ENCODE data around the gene SPINK2. TPM values are rescaled to one million over a fixed set of nuclear protein-coding genes. Genes with fewer than 3 reads are reported as not detected.
A peak's percentile ranks its signal among the peaks of the same experiment; 100 is the strongest.

SPINK2 gene
- total and polyA plus RNA-seq, 5 donors from 2014 or later: 2.0 to 21.2 (median 7.4) TPM

DNA sequence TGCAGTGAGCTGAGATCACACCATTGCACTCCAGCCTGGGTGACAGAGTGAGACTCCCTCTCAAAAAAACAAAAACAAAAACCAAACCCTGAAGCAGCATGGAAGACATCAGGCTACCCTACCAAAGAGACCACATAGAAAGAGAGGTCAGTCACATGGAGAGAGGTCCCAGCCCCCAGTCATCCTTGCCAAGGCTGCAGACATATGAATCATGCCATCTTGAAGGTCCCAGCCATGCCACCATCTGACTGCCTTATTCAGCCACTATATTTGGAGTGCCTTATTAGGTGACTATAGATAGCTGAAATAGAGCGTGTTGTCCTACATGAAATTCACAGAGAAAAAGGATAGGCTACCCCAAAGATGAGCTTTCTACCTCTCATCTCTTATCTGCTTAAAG, 48.2 kb downstream of the SPINK2 start:
- Histone ChIP-seq H3K4me3 (ENCODE audit: low read depth, low read length) (no peak overlapping the region), H3K4me1 (ENCODE audit: control insufficient read depth, insufficient read depth, low read length, poor library complexity, severe bottlenecking) (no peaks in the 10 kb centered on the region), H3K27me3 (ENCODE audit: control insufficient read depth, insufficient read depth, low read length) (no peaks in the 10 kb centered on the region), H3K36me3 (ENCODE audit: control insufficient read depth, insufficient read depth, low read length) (no peaks in the 10 kb centered on the region), H3K27ac (ENCODE audit: insufficient read depth, low read length, poor library complexity, severe bottlenecking) (no peak overlapping the region), H3K9me3 (ENCODE audit: control insufficient read depth in 2 of 2, low read length in 2 of 2) (no peaks in the 10 kb centered on the region)
- Mint-ChIP-seq H3K4me1 (no peaks in the 10 kb centered on the region), H3K4me3 (peak overlapping the region in 1 of 4 donors; percentile 90), H3K36me3 (no peaks in the 10 kb centered on the region), H3K27me3 (no peaks in the 10 kb centered on the region), H3K9me3 (peaks cover 0 to 1% (median 0%) of the 10 kb centered on the region in 7 donors), H3K27ac (no peak overlapping the region)
- no peak for DNase-seq
- no peak for ATAC-seq (ENCODE audit: low read depth in 2 of 2)

DNA sequence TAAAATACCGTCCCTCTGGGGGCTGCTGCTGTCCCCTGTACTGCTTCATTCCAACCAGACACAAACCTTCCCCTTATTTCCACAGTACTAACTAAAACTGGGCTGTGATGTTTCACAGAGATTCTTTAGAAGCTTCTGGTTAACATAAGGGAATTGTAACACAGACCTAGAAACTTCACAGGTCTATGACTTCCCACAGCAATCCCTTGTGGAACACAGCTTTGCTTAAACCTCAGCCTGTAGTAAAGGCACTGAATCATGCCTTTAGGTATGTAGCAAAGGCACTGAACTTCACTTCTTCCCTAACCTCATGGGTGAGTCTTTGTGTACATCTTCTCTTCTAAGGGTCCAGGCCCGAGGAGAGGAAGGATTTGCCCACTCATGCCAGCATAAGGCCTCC, 49.4 kb downstream of the SPINK2 start:
- no peak overlapping the region for H3K27ac ChIP-seq (ENCODE audit: insufficient read depth, low read length, poor library complexity, severe bottlenecking)
- H3K27ac Mint-ChIP-seq: peak overlapping the region in 1 of 3 donors; percentile 71
- no peaks in the 10 kb centered on the region for H3K9me3 ChIP-seq (ENCODE audit: control insufficient read depth in 2 of 2, low read length in 2 of 2)
- H3K4me1 Mint-ChIP-seq: no peaks in the 10 kb centered on the region
- no peaks in the 10 kb centered on the region for H3K36me3 Mint-ChIP-seq
- no peak overlapping the region for H3K4me3 ChIP-seq (ENCODE audit: low read depth, low read length)
- H3K9me3 Mint-ChIP-seq: peaks cover 0 to 1% (median 0%) of the 10 kb centered on the region in 7 donors
- no peaks in the 10 kb centered on the region for H3K4me1 ChIP-seq (ENCODE audit: control insufficient read depth, insufficient read depth, low read length, poor library complexity, severe bottlenecking)
- ATAC-seq (ENCODE audit: low read depth in 2 of 2): no peak
- no peaks in the 10 kb centered on the region for H3K36me3 ChIP-seq (ENCODE audit: control insufficient read depth, insufficient read depth, low read length)
- no peaks in the 10 kb centered on the region for H3K27me3 Mint-ChIP-seq
- no peak overlapping the region for H3K4me3 Mint-ChIP-seq
- H3K27me3 ChIP-seq (ENCODE audit: control insufficient read depth, insufficient read depth, low read length): no peaks in the 10 kb centered on the region
- no peak for DNase-seq

DNA sequence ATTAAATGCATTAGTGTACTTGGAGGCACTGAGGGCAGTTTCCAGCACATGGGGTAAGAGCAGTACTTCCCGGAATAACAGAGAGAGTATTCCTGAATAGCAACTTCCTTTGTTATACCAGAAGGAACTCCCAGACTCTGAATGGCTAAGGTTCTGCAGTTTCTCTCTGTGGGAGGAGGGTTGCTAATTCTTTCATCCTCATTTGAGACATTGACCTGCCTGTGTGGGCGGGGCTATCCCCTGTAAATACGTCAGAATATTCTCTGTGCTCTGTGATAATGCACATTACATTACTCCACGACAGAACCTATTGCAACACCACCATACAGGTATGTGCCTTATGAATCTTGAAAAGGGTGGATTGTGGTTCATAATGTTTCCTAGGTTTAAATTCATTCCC, 52.7 kb downstream of the SPINK2 start:
- H3K4me3 Mint-ChIP-seq: no peak overlapping the region
- peak overlapping the region in 1 of 3 donors; percentile 21 for H3K27ac Mint-ChIP-seq
- no peaks in the 10 kb centered on the region for H3K36me3 Mint-ChIP-seq
- Histone ChIP-seq H3K9me3 (ENCODE audit: control insufficient read depth in 2 of 2, low read length in 2 of 2) (no peaks in the 10 kb centered on the region), H3K36me3 (ENCODE audit: control insufficient read depth, insufficient read depth, low read length) (no peaks in the 10 kb centered on the region), H3K27me3 (ENCODE audit: control insufficient read depth, insufficient read depth, low read length) (no peaks in the 10 kb centered on the region), H3K4me1 (ENCODE audit: control insufficient read depth, insufficient read depth, low read length, poor library complexity, severe bottlenecking) (no peaks in the 10 kb centered on the region), H3K4me3 (ENCODE audit: low read depth, low read length) (no peak overlapping the region), H3K27ac (ENCODE audit: insufficient read depth, low read length, poor library complexity, severe bottlenecking) (no peak overlapping the region)
- H3K9me3 Mint-ChIP-seq: no peaks in the 10 kb centered on the region
- DNase-seq: no peak
- no peak for ATAC-seq (ENCODE audit: low read depth in 2 of 2)
- peaks cover 9% of the 10 kb centered on the region for H3K27me3 Mint-ChIP-seq
- peaks cover 0 to 6% (median 2%) of the 10 kb centered on the region in 4 donors for H3K4me1 Mint-ChIP-seq

DNA sequence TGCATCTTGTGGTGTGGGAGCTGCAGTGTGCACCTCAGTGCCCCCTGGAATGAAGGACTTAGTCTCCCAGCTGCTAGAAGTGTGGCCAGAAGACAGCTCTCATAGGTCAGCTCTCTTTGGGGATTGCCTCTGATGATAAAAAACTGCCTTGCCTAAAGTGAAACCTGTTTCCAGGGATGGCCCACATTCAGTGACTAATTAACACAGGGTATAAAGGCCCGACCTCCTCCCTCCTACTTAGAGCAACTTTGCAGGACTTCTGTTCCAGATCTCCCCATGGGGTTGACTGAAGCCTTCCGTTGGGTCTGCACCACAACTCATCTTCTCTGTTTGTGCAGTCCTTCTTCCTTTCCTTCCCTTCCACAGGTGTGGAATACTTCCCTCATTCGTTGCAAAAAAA, 53.2 kb downstream of the SPINK2 start:
- Histone ChIP-seq H3K4me1 (ENCODE audit: control insufficient read depth, insufficient read depth, low read length, poor library complexity, severe bottlenecking) (no peaks in the 10 kb centered on the region), H3K27ac (ENCODE audit: insufficient read depth, low read length, poor library complexity, severe bottlenecking) (no peak overlapping the region), H3K9me3 (ENCODE audit: control insufficient read depth in 2 of 2, low read length in 2 of 2) (no peaks in the 10 kb centered on the region), H3K4me3 (ENCODE audit: low read depth, low read length) (no peak overlapping the region), H3K27me3 (ENCODE audit: control insufficient read depth, insufficient read depth, low read length) (no peaks in the 10 kb centered on the region), H3K36me3 (ENCODE audit: control insufficient read depth, insufficient read depth, low read length) (no peaks in the 10 kb centered on the region)
- peak overlapping the region in 2 of 3 donors; percentile 21 to 45 for H3K27ac Mint-ChIP-seq
- H3K9me3 Mint-ChIP-seq: no peaks in the 10 kb centered on the region
- no peak overlapping the region for H3K4me3 Mint-ChIP-seq
- H3K27me3 Mint-ChIP-seq: peaks cover 9% of the 10 kb centered on the region
- DNase-seq (no peak), ATAC-seq (ENCODE audit: low read depth in 2 of 2) (no peak)
- H3K36me3 Mint-ChIP-seq: no peaks in the 10 kb centered on the region
- peaks cover 0 to 6% (median 3%) of the 10 kb centered on the region in 4 donors for H3K4me1 Mint-ChIP-seq

DNA sequence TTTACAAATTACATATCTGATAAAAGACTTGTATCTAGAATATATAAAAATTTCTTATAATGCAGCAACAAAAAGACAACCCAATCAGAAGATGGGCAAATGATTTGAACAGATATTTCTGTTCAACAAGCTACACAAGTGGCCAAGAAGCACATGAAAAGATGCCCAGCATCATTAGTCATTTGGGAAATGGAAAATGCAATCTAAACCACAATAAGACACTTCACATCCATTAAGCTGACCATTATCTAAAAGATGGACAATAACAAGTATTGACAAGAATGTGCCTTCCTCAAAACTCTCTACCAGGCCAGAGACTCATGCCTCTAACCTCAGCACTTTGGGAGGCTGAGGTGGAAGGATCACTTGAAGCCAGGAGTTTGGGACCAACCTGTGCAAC, 53.9 kb downstream of the SPINK2 start:
- Histone ChIP-seq H3K27me3 (ENCODE audit: control insufficient read depth, insufficient read depth, low read length) (no peaks in the 10 kb centered on the region), H3K4me1 (ENCODE audit: control insufficient read depth, insufficient read depth, low read length, poor library complexity, severe bottlenecking) (peaks cover 7% of the 10 kb centered on the region), H3K36me3 (ENCODE audit: control insufficient read depth, insufficient read depth, low read length) (no peaks in the 10 kb centered on the region), H3K9me3 (ENCODE audit: control insufficient read depth in 2 of 2, low read length in 2 of 2) (no peaks in the 10 kb centered on the region), H3K27ac (ENCODE audit: insufficient read depth, low read length, poor library complexity, severe bottlenecking) (no peak overlapping the region), H3K4me3 (ENCODE audit: low read depth, low read length) (no peak overlapping the region)
- Mint-ChIP-seq H3K4me3 (no peak overlapping the region), H3K9me3 (no peaks in the 10 kb centered on the region), H3K36me3 (no peaks in the 10 kb centered on the region), H3K27me3 (peaks cover 9% of the 10 kb centered on the region), H3K27ac (peak overlapping the region in 1 of 3 donors; percentile 21), H3K4me1 (peaks cover under 1 to 14% (median 9%) of the 10 kb centered on the region in 4 donors)
- DNase-seq (no peak), ATAC-seq (ENCODE audit: low read depth in 2 of 2) (no peak)

DNA sequence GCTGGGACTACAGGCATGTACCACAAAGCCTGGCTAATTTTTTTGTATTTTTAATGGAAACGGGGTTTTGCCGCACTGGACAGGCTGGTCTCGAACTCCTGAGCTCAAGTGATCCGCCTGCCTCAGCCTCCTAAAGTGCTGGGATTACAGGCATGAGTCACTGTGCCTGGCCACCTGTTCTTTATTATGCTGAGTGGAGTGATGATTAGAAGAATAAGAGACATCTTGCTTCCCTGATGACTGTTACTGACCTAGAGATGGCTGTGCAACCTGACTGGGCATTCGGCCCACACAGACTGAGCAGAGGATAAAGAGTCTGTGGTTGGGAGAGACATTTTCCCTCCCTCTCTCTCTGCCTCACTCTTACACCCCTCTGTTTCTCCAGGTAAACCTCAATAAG, 56.7 kb downstream of the SPINK2 start:
- peaks cover 9% of the 10 kb centered on the region for H3K27me3 Mint-ChIP-seq
- Histone ChIP-seq H3K9me3 (ENCODE audit: control insufficient read depth in 2 of 2, low read length in 2 of 2) (no peaks in the 10 kb centered on the region), H3K4me1 (ENCODE audit: control insufficient read depth, insufficient read depth, low read length, poor library complexity, severe bottlenecking) (peaks cover 9% of the 10 kb centered on the region), H3K4me3 (ENCODE audit: low read depth, low read length) (no peak overlapping the region), H3K27me3 (ENCODE audit: control insufficient read depth, insufficient read depth, low read length) (no peaks in the 10 kb centered on the region), H3K36me3 (ENCODE audit: control insufficient read depth, insufficient read depth, low read length) (no peaks in the 10 kb centered on the region), H3K27ac (ENCODE audit: insufficient read depth, low read length, poor library complexity, severe bottlenecking) (no peak overlapping the region)
- peaks cover 4 to 26% (median 12%) of the 10 kb centered on the region in 4 donors for H3K4me1 Mint-ChIP-seq
- DNase-seq (no peak), ATAC-seq (ENCODE audit: low read depth in 2 of 2) (no peak)
- H3K36me3 Mint-ChIP-seq: no peaks in the 10 kb centered on the region
- H3K9me3 Mint-ChIP-seq: no peaks in the 10 kb centered on the region
- no peak overlapping the region for H3K4me3 Mint-ChIP-seq
- peak overlapping the region in 1 of 3 donors; percentile 64 for H3K27ac Mint-ChIP-seq

DNA sequence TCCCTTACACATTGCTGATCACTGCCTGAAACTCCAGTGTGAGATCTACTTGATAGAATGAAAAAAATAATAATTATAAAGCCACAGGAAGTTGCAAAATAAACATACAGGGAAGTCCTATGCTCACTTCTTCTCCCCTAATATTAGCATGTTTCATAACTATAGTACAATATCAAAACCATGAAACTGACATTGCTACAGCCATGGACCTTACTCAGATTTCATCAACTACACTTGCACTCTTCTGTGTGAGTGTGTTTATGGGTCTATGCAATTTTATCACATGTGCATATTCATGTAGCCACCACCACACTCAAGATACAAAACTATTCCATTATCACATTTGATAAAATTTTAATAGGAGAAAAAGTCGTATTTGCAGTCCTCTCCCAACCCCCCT, 57.3 kb downstream of the SPINK2 start:
- DNase-seq: no peak
- no peak overlapping the region for H3K4me3 Mint-ChIP-seq
- Histone ChIP-seq H3K27ac (ENCODE audit: insufficient read depth, low read length, poor library complexity, severe bottlenecking) (no peak overlapping the region), H3K4me3 (ENCODE audit: low read depth, low read length) (no peak overlapping the region), H3K9me3 (ENCODE audit: control insufficient read depth in 2 of 2, low read length in 2 of 2) (no peaks in the 10 kb centered on the region), H3K36me3 (ENCODE audit: control insufficient read depth, insufficient read depth, low read length) (no peaks in the 10 kb centered on the region), H3K4me1 (ENCODE audit: control insufficient read depth, insufficient read depth, low read length, poor library complexity, severe bottlenecking) (peaks cover 9% of the 10 kb centered on the region), H3K27me3 (ENCODE audit: control insufficient read depth, insufficient read depth, low read length) (no peaks in the 10 kb centered on the region)
- H3K27me3 Mint-ChIP-seq: peaks cover 9% of the 10 kb centered on the region
- ATAC-seq (ENCODE audit: low read depth in 2 of 2): no peak
- peak overlapping the region in 2 of 3 donors; percentile 64 to 74 for H3K27ac Mint-ChIP-seq
- H3K9me3 Mint-ChIP-seq: no peaks in the 10 kb centered on the region
- peaks cover 7 to 30% (median 12%) of the 10 kb centered on the region in 4 donors for H3K4me1 Mint-ChIP-seq
- no peaks in the 10 kb centered on the region for H3K36me3 Mint-ChIP-seq

DNA sequence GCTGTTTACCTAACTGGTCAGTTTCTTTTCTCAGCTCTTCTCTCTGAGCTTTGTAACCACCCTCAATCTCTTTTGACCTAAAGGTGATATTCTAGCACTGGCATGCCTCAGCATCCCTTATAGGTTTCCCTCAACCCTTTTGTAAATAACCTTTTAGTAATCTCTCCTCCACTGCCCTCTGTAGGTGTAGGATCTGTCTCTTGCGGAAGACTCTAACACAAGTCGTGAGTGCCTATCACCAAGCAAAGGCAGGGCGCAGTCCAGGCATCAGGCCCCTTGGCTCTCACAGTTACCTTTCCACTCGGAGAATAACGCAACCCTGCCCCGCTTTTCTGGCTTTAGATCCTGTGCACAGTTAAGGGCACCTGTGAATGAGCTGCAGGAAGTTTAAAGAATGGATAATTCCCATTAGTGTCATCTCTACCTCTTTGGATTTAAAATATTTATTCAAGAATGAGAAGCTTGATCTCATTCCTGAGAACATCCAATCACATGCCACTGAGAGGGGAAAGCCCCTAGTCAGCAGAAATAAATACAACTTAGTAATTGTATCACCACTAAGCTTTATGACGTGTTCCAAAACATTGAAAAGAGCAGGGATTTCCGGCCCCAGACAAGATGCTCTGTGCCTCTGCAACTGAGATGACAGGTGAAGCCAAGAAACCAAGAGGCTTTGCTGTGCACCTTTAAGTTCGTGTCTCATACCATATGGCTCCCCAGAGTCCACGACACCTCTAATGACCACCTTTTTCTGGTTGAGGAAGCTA, 58.8 kb downstream of the SPINK2 start:
- H3K4me1 Mint-ChIP-seq: peaks cover 18 to 46% (median 20%) of the 10 kb centered on the region in 4 donors
- H3K27ac Mint-ChIP-seq: peak overlapping the region in 2 of 3 donors; percentile 71 to 74
- peaks cover 22% of the 10 kb centered on the region for H3K4me1 ChIP-seq (ENCODE audit: control insufficient read depth, insufficient read depth, low read length, poor library complexity, severe bottlenecking)
- no peak overlapping the region for H3K27ac ChIP-seq (ENCODE audit: insufficient read depth, low read length, poor library complexity, severe bottlenecking)
- H3K4me3 ChIP-seq (ENCODE audit: low read depth, low read length): no peak overlapping the region
- H3K36me3 Mint-ChIP-seq: no peaks in the 10 kb centered on the region
- peak in 2 of 3 donors; percentile 45 to 58 for DNase-seq
- peaks cover 9% of the 10 kb centered on the region for H3K27me3 Mint-ChIP-seq
- peak overlapping the region in 1 of 4 donors; percentile 16 for H3K4me3 Mint-ChIP-seq
- ATAC-seq (ENCODE audit: low read depth in 2 of 2): peak; percentile 46 to 71
- H3K36me3 ChIP-seq (ENCODE audit: control insufficient read depth, insufficient read depth, low read length): no peaks in the 10 kb centered on the region
- H3K9me3 Mint-ChIP-seq: no peaks in the 10 kb centered on the region
- H3K27me3 ChIP-seq (ENCODE audit: control insufficient read depth, insufficient read depth, low read length): no peaks in the 10 kb centered on the region
- H3K9me3 ChIP-seq (ENCODE audit: control insufficient read depth in 2 of 2, low read length in 2 of 2): no peaks in the 10 kb centered on the region
